Lower lobe of right lung (tissue), 2 donors: ENCODE measurements around the gene GCAT. TPM values are rescaled to one million over a fixed set of nuclear protein-coding genes. Genes with fewer than 3 reads are reported as not detected.

Source experiments
- ATAC-seq, 2 donors: fragments of 200-7000 bp; cut with Tn5 transposase; one replicate each; pipeline ENCODE4 v1.9.1; 2020 to 2022; ENCODE audit warnings: mild to moderate bottlenecking in 2 of 2, moderate library complexity in 2 of 2
- DNase-seq: peaks from one replicate; pipeline ENCODE4 v3.0.0-alpha.2; 2020
- H3K27ac ChIP-seq: fragments of 200-600 bp; one replicate; pipeline ENCODE4 v1.8.0; 2022
- H3K27me3 ChIP-seq: fragments of 200-600 bp; one replicate; pipeline ENCODE4 v1.8.0; 2022; ENCODE audit warnings: low read depth
- H3K36me3 ChIP-seq: fragments of 200-600 bp; one replicate; pipeline ENCODE4 v1.8.0; 2022; ENCODE audit warnings: mild to moderate bottlenecking
- H3K4me1 ChIP-seq: fragments of 200-600 bp; one replicate; pipeline ENCODE4 v1.8.0; 2022
- H3K4me3 ChIP-seq: fragments of 200-600 bp; one replicate; pipeline ENCODE4 v1.8.0; 2022; ENCODE audit warnings: mild to moderate bottlenecking
- H3K9me3 ChIP-seq: fragments of 200-600 bp; one replicate; pipeline ENCODE4 v1.8.0; 2022
- intact Hi-C: fragments of 100-400 bp; cut with DNase I; formaldehyde crosslinking; loops from one replicate; pipeline ENCODE4 v1.11.0; 2022
- total RNA-seq: library from RNA; stranded (reverse); fragmentation: NEBNext Ultra II Directional; extraction: Animal tissue kit (Norgen Biotek cat#: 25700); gene quantifications from one replicate; pipeline ENCODE4 v1.2.1, GENCODE V29; 2021
- TF ChIP-seq, protein P1 (sequence below): fragments of 200-600 bp; IDR thresholded peaks from one replicate; pipeline ENCODE4 v1.8.0; 2022; ENCODE audit warnings: antibody characterized with exemption, mild to moderate bottlenecking
- donor health status: DM: no; HTN: yes; CAD: no; lungs with severe emphysema.

Gene GCAT
- total RNA-seq, 1 donor from 2014 or later: 7.1 TPM

DNA sequence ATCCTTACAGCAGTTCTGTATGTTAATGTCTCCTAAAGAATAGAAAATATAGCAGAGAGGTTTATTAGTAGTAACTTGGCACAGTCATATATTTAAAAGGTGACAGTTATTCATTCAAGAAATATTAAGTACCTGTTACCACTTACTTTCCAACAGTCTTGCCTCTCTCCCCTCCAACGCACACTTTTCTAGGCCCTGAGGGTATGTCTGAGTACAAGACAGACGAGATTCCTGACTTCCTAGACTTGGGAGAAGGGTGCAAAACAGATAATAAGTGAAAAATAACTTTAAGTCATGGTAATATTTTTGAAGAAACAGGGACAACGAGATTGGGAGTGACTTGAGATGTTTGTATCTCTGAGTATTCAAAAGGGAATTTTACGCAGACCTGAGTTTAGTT is 43.1 kb downstream of the GCAT start:
- TF ChIP-seq, protein P1, sequence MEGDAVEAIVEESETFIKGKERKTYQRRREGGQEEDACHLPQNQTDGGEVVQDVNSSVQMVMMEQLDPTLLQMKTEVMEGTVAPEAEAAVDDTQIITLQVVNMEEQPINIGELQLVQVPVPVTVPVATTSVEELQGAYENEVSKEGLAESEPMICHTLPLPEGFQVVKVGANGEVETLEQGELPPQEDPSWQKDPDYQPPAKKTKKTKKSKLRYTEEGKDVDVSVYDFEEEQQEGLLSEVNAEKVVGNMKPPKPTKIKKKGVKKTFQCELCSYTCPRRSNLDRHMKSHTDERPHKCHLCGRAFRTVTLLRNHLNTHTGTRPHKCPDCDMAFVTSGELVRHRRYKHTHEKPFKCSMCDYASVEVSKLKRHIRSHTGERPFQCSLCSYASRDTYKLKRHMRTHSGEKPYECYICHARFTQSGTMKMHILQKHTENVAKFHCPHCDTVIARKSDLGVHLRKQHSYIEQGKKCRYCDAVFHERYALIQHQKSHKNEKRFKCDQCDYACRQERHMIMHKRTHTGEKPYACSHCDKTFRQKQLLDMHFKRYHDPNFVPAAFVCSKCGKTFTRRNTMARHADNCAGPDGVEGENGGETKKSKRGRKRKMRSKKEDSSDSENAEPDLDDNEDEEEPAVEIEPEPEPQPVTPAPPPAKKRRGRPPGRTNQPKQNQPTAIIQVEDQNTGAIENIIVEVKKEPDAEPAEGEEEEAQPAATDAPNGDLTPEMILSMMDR: no peak
- Histone ChIP-seq H3K27me3 (no peaks in the 10 kb centered on the region), H3K4me3 (no peak overlapping the region), H3K9me3 (no peaks in the 10 kb centered on the region), H3K36me3 (peaks cover 52% of the 10 kb centered on the region), H3K4me1 (peaks cover 20% of the 10 kb centered on the region), H3K27ac (no peak overlapping the region)
- DNase-seq (no peak), ATAC-seq (no peak)
- intact Hi-C loops: no loop called here

DNA sequence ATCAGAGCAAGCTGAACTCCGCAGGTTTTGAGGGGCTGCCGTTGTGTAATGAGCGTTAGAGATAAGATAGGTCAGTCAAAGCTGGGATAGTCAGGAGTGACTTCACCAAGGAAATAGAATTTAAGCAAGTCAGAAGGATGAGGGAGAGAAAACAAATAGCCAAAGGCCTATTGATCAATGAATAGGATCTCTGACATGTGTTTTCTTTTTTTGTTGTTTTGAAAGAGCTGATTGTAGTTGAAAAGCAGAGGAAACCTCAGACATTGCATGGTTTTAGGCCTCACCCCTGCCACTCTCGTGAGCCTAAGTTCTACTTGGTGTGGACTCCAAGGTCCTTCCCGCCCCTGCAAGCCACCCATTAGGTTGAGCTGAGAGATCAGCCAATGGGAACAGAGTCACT is 44.7 kb downstream of the GCAT start:
- Histone ChIP-seq H3K27me3 (no peaks in the 10 kb centered on the region), H3K4me1 (peaks cover 20% of the 10 kb centered on the region), H3K36me3 (peaks cover 69% of the 10 kb centered on the region), H3K4me3 (no peak overlapping the region), H3K9me3 (no peaks in the 10 kb centered on the region), H3K27ac (no peak overlapping the region)
- TF ChIP-seq, protein P1: no peak
- no peak for DNase-seq
- intact Hi-C loops: no loop called here
- ATAC-seq: no peak

DNA sequence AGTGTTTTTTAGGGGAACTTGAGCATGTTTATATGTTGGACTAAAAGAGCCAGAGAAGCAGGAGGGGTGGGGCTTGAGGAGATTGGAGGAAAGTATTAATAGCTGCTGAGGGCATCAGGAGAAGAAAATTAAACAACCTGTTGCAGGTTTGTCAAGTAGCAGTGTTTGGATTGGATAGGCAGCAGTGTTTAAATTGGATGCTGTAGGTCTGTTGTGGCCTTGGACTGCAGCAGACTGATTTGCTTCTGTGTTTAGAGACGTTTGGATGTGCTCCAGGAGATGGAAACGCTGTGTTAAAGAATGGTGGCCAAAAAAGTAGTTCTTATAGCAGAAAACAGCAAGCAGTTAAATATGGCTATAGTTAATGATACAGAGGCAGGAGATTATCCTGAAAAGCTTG is 47.2 kb downstream of the GCAT start:
- H3K4me3 ChIP-seq: no peak overlapping the region
- peaks cover 94% of the 10 kb centered on the region for H3K36me3 ChIP-seq
- TF ChIP-seq, protein P1: no peak
- no peak for ATAC-seq
- H3K9me3 ChIP-seq: no peaks in the 10 kb centered on the region
- intact Hi-C loops: no loop called here
- H3K27me3 ChIP-seq: no peaks in the 10 kb centered on the region
- no peak overlapping the region for H3K27ac ChIP-seq
- peaks cover 17% of the 10 kb centered on the region for H3K4me1 ChIP-seq
- DNase-seq: no peak

GRCh38 chr22:37855462-37855861 is 47.7 kb downstream of the GCAT start:
- peaks cover 17% of the 10 kb centered on the region for H3K4me1 ChIP-seq
- TF ChIP-seq, protein P1: no peak
- no peak overlapping the region for H3K4me3 ChIP-seq
- DNase-seq: no peak
- H3K9me3 ChIP-seq: no peaks in the 10 kb centered on the region
- no peaks in the 10 kb centered on the region for H3K27me3 ChIP-seq
- H3K36me3 ChIP-seq: peaks cover 99% of the 10 kb centered on the region
- no peak overlapping the region for H3K27ac ChIP-seq
- ATAC-seq: peak; percentile 45 to 79
- intact Hi-C loops: no loop called here

DNA sequence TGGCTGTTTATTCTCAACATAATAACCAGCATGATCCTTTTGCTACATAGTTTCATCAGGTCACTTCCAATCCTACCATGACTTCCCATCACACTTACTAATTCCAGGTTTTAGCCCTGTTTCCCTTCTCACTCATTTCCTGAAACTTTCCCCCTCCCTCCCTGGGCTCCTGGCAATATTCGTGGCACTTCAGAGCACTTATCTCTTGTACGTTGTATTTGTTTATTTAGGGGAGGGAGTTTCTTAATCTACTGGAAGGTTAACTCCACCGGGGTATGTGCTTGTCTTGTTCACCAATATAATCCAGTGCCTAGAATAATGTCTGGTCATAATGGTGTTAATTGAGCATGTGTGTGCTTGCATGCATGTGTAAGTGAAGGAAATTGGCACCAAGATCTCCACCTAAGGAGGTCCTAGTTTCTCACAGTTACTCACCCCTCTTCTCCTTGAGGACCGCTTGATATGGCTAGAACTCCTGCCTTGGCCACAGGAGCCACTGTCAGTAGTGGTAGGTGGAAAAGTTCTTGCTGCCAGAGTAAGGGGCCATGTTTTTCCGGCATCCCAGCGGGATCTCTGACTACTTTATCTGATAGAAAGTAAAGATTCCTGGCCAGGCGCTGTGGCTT is 53.2 kb downstream of the GCAT start:
- ATAC-seq: peak; percentile 87 to 88
- Histone ChIP-seq H3K27ac (peak overlapping the region; percentile 14), H3K36me3 (peaks cover 100% of the 10 kb centered on the region), H3K4me3 (no peak overlapping the region), H3K4me1 (peaks cover 23% of the 10 kb centered on the region), H3K27me3 (no peaks in the 10 kb centered on the region), H3K9me3 (no peaks in the 10 kb centered on the region)
- no peak for DNase-seq
- intact Hi-C loops: loop anchor here (10.0 kb wide), 1 partner anchor 46 kb away; no protein-coding TSS in a partner anchor
- TF ChIP-seq, protein P1: no peak
